HG02870 (cell line): Measurements from ENCODE around the gene SH3BP1.

Experiments
- ATAC-seq: cut with Tn5 transposase; IDR thresholded peaks from one replicate; pipeline ENCODE4 v1.9.1; 2021; ENCODE audit warnings: mild to moderate bottlenecking, moderate library complexity; ENCODE audit not compliant: unreplicated experiment

The SH3BP1 gene

DNA sequence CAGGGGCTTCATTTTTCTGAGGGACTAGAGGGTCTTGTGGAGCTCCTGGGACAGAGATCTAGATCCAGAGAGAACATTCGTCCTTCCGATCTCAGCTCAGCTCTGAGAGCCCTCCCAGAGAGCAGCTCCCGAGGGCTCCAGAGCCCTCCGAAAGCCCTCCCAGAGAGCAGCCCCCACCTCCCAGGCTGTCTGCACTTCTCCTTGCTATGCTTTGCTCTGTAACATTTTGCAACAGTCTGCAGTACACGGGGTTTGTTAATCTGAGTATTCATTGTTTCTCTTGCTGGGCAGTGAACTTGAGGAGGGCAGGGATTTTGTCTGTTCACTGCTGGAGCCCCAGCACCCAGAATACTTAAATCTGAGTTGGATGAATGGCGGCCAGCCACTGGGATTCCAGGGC, 28.3 kb upstream of the SH3BP1 start:
- no peak for ATAC-seq

DNA sequence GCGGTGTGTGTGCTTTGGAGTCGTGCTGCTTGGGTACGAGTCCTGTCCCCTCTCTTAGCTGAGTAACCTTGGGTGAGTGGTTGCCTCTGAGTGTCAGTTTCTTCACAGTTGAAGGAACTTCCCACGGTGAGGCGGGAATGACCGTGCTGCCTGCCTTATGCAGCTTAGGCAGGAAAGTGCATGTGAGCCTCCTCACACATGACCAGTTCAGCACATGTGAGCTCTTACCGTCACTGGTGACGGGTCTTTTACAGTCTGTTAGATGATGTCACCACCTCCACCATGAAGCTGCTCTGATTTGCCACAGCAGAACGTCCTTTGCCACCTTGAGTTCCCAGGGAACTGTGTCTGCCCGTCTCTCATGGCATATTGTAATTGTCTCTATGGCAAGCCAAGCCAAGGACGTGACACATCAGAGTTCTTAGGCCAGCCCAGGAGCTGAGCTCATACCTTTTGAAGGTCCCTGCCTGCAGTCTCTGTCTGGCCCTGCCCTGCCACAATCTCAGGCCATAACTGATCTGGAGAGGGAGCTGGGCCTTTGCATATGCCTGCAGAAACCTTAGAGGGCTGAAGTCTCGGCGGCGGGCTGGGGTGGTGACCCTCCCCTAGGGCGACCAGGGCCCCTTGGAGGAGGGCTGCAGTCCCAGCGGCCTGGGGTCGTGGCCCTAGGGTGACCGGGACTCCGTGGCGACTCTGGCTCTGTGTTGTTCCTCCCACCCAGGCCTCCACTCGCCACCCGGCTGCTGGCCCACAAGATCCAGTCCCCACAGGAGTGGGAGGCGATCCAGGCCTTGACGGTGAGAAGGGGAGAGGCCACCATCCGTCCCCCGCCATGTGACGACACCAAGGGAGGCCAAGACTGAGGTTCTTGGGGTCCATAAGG, 23.0 kb upstream of the SH3BP1 start:
- no peak for ATAC-seq

DNA sequence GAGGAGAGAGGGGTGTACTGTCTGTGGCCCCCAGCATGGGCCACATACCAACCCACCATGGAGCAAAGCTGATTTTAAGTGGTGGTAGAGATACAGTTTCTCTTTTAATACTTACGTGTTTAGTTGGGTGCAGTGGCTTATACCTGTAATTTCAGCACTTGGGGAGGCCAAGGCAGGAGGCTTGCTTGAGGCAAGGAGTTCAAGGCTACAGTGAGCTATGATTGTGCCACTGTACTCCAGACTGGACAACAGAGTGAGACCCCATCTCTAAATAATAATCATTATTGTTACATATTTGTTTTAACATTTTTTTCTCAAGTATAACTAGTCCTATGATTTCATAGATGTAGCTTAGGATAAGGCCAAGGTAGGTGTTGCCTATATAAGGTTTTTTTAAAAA, 22.0 kb upstream of the SH3BP1 start:
- ATAC-seq = no peak

DNA sequence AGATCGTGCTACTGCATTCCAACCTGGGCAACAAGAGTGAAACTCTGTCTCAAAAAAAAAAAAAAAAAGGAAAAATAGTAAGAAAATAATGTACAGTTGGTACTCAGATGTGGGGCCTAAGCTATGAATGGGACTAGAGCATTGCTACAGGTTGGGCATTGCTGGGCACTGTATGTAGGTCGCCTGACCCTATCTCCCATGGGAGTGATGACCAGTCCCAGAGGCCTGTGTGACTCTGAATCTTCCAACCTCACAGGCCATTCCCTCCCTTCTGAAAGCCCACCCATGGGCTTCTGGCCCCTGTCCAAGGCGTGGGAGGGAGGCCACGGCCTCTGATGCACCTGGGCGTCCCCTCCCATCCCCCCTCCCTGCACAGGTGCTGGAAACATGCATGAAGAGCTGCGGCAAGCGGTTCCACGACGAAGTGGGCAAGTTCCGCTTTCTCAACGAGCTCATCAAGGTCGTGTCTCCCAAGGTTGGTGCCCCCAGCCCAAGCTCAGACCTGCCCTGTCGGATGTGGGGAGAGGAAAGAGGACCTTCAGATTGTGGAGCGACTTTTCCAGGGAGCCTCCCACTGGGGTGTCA, 21.3 kb upstream of the SH3BP1 start:
- ATAC-seq = no peak

DNA sequence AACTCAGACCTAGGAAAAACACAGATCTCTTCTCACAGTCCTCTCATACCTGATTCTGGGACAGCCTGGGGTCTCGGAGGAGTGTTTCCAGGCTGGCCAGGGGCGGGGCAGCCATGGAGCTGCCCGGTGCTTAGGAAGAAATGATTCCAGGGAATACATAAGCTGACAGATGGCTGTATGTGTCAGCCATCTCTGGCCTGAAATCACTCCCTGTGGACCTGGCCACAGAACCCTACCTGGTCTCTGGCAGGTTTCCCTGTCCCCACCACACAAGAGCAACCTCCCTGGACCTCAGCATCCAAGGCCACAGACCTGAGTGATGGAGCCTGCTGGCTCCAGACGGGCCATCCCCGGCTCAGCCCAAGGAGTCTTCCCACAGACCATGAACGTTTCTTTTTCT, 20.8 kb upstream of the SH3BP1 start:
- ATAC-seq = no peak

DNA sequence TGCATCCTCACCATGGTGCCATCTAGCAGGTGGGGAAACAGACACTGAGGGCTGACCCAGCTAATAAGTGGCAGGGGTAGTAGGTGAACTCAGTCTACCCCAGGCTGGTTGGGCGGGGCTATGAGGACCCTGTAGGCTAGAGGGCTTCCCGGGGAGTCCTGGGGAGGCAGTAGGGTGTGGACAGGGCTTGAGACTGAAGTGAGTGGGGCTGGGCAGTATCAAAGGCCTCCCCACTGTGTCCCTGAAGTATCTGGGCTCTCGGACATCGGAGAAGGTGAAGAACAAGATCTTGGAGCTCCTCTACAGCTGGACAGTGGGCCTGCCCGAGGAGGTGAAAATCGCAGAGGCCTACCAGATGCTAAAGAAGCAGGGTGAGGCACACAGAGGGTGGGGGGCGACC, 19.5 kb upstream of the SH3BP1 start:
- no peak for ATAC-seq

DNA sequence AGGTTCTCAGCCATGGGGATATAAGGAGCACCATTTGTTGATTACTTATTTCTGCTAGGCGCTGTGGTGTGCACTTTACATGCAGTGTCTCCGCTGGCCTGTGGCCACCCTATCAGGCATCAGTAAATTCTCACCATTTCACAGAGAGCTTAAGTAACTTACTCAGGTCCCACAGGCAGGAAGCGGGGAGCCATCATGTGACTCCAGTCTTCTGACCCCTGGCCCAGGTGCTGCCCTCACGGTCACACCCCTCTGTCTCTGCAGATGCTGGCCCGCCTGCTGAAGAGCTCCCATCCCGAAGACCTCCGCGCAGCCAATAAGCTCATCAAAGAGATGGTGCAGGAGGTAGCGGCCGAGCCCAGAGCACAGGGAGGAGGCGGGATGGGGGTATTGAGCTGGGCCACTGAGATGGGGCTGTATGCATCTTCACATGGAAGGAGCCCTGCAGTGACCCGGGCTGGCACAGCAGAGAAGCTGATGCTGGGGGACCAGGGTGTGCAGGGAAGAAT, 18.1 kb upstream of the SH3BP1 start:
- no peak for ATAC-seq

DNA sequence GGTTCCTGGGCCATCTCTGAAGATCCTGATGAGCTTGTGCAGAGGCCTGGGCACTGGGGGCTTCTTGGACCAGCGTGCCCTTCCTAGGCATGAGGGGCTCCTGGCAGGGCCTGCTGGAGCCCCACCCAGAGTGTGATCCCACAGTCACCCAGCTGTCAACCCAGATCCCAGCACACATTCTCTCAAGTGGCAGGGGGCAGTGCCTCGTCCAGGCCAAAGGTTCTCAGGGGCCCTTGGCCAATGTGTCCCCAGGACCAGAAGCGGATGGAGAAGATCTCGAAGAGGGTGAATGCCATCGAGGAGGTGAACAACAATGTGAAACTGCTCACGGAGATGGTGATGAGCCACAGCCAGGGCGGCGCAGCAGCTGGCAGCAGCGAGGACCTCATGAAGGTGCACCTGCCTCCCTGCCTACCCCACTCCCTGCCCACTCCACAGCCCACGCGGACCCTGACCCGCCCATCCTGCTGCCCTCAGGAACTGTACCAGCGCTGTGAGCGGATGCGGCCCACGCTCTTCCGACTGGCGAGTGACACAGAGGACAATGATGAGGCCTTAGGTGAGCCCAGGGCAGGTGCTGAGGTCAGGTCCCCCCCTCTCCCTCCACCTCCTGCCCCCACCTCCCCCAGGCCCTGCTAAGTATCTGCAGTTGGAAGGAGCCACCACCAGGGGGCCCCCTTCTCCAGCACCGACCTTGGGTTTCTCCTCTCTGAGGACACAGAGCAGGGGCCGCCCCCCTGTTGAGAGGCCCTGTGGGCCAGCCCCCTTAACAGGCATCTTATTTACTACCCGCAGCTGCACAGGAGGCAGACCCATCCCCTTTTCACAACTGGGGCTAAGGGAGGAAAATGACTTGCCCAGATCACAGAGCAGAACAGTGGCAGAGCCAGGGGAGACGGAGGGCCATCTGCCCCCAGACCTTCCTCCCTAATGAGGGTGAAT, 16.1 kb upstream of the SH3BP1 start:
- no peak for ATAC-seq

DNA sequence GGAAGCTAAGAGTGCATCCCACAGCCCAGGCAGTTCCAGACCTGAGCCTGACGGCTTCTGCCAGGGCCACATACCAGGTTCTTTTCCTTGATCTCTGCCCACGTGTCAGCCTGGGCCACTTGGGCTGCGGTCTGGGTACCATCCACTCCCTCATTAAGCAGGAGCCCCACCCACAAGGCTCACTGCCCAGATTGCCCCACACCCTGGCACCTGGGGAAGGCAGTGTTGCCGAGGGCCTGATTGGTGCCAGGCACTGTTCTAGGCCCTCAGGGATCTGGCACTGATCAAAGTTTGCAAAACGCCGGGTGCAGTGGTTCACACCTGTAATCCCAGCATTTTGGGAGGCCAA, 15.5 kb upstream of the SH3BP1 start:
- ATAC-seq = no peak

DNA sequence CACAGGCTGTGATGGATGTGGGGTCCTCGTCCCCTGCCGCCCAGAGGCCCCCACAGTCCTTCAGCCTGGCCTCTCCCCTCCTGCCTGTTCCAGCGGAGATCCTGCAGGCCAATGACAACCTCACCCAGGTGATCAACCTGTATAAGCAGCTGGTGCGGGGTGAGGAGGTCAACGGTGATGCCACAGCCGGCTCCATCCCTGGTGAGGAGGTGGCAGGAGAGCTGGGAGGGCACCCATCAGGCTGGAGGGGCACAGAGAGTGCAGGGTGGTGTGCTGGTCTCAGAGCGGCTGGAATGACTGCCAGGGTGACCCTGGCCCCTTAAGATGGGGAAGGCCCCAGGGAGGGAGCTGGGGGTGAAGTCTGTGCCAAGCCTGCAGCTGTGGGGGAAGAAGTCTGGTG, 14.6 kb upstream of the SH3BP1 start:
- no peak for ATAC-seq

DNA sequence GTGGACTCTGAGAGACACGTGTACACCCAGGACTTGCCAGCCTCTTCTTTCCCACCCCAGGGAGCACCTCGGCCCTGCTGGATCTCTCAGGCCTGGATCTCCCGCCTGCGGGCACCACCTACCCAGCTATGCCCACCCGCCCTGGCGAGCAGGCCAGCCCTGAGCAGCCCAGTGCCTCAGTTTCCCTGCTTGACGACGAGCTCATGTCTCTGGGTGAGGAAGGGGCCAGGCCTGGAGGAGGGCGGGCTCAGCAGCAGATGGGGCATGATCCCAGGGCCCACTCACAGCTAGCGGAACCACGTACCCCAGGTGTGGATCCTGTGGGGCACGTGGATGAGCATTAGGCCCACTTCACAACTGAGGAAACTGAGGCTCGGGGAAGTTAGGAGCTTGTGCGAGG, 13.7 kb upstream of the SH3BP1 start:
- no peak for ATAC-seq

DNA sequence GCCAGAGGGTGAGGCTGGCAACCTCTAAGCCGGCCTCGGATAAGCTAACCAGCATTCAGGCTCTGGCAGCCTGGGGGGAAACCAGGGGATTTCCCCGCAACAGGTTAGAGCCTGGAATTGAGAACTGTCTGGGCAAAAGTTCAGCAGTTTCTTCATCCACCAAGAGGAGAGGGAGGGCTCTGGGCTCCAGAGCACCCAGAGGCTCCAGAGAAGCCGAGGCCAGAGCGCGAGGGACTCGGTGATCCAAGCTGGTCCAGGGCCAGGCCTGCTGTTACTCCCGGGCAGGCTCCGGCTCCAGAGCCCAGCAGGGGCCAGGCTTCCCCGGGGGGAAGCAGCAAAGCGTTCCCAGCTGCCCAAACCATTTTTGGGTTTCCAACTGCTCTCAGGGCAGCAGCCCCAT, 13.3 kb upstream of the SH3BP1 start:
- ATAC-seq = no peak

DNA sequence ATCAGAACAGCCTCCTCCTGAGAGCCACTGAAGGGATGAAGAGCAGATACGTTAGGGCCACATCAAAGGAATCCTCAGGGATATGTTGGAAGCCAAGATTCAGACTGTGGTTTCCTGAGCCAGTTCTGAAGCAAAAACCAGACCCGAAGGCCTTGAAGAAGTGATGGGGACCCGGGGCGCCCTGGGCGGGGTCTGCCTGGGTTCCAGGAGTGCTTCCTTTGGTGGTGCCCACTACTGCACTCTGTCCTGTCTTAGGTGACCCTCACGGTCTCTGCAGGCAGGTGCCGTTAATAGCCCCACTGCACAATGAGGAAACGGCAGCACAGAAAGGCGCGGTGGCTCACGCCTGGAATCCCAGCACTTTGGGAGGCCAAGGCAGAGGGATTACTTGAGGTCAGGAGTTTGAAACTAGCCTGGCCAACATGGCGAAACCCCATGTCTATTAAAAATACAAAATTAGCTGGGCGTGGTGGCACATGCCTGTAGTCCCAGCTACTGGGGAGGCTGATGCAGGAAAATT, 12.9 kb upstream of the SH3BP1 start:
- ATAC-seq = no peak

DNA sequence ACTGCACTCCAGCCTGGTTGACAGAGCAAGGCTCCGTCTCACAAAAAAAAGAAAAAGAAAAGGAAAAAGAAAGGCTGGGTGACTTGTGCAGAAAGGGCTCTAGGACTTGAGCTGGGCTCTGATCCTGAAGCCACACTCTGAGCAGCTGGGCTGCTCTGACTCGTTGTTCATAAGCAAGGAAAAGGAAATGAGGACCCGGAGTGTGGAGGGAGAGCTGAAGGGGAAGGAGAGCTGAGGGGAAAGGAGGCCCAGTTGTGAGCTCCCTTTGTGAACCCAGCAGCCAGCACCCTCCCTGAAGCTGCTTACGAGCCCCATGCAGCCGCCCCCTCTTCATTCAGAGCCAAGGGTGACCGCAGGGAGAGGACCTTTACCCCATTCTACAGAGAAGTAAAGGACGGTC, 12.3 kb upstream of the SH3BP1 start:
- ATAC-seq = no peak

DNA sequence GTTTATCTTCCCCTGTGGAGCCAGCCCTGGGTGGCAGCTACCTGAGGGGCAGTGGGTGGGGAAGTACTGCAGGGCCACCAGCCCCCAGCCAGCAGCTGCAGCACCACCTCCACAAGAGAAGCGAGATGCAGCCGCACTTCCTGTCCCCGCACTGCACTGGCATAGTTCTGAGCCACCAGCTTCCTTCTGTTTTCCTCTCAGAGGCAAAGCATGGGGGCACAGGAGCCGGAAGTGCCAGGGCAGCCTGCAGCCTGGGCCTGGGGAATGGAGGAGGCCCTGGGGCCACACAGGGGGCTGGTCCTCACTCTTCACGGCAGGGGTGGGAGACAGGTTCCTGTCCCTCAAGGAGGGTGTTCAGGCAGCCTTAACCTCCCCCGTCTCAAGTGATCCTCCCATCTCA, 11.9 kb upstream of the SH3BP1 start:
- no peak for ATAC-seq

DNA sequence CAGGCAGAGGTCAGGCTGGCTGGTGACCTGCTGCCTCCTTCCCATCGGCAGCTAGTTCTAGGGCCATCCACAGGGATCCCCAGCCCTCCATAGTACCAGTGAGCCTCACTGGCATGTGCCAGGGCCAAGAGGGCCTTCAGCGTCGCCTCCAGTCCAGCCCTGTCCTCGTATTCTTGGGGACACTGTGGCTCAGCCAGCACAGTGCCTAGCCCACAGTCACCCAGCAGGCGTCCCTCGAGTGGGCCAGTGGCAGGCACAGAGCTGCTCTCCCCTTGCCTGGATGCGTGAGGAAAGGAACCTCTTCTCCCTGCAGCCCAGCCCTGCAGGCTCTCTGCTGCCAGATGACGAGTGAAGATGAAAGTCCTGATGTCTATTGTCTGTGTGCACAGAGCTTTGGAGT, 10.6 kb upstream of the SH3BP1 start:
- ATAC-seq = no peak

DNA sequence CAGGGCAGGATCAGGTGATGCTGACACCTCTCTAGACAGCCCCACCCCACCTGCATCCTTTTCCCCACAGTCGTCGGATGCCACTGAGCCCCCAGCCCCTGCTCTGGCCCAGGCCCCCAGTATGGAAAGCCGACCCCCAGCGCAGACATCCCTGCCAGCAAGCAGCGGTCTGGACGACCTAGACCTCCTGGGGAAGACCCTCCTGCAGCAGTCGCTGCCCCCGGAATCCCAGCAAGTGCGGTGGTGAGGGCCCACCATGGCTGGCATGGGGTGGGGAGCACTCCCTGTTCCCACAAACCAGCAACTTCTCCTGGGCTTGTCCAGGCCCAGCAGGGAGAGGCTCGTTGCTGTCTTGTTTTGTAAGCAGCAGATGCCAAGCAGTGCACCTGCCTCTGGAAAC, 9.5 kb upstream of the SH3BP1 start:
- ATAC-seq = no peak

DNA sequence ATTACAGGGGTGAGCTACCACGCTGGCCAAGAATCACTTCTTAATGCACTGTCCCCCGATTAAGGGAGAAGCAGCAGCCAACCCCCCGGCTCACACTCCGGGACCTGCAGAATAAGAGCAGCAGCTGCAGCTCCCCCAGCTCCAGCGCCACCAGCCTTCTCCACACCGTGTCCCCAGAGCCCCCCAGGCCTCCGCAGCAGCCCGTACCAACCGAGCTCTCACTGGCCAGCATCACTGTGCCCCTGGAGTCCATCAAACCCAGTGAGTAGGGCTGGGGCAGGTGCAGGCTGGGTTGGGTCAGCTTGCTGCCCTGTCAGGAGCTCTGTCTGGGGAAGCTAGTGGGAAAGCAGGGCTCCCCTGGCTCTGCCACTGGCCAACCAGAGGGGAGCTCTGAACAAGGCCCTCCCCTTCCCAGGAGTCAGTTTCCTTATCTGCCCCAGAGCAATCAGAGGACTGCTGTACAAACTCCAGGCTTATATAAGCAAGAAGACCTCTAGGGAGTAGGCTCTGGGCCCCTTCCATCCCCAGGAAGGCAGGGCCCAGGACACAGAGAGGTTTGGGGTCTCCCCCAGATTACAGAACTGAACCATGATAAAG, 8.5 kb upstream of the SH3BP1 start:
- ATAC-seq = no peak

DNA sequence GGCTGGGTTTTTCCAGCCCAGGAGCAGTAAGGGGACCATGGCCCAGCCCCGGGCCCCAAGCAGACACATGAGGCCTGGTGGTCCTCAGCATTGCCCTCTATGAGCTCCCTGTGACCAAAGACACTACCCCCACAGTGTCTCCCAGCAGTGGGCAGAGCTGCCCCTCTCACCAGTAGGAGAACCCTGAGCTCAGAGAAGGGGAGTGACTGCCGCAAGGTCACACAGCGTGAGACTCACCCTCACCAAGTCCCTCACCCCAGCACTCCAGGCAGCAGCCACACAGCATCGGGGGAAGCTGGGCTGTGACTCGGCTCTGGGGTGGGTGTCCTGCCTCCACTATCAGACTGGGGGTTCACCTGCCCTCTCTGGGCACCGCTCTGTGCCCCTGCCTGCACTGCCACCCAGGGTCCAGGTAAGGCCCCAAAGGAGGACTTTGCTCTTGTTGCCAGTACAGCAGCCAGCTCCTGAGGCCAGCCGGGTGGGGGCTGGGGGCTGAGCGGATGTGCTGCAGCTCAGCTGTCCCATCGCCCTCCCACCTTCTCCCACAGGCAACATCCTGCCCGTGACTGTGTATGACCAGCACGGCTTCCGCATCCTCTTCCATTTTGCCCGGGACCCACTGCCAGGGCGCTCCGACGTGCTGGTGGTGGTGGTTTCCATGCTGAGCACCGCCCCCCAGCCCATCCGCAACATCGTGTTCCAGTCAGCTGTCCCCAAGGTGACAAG, 7.9 kb upstream of the SH3BP1 start:
- ATAC-seq = no peak
